ENCODE results near the gene NDUFC1. TPM values are rescaled to one million over a fixed set of nuclear protein-coding genes. Genes with fewer than 3 reads are reported as not detected.

NDUFC1 gene
- 43.6 and 47.2 TPM in 2 replicates for total RNA-seq

GRCh38 chr4:139301821-139302611, at the start of gene NDUFC1:
Gene NDUFC1, minus strand, starts transcription at chr4:139302477. Its CDS starts 6,679 bp downstream, at chr4:139295798.

DNA sequence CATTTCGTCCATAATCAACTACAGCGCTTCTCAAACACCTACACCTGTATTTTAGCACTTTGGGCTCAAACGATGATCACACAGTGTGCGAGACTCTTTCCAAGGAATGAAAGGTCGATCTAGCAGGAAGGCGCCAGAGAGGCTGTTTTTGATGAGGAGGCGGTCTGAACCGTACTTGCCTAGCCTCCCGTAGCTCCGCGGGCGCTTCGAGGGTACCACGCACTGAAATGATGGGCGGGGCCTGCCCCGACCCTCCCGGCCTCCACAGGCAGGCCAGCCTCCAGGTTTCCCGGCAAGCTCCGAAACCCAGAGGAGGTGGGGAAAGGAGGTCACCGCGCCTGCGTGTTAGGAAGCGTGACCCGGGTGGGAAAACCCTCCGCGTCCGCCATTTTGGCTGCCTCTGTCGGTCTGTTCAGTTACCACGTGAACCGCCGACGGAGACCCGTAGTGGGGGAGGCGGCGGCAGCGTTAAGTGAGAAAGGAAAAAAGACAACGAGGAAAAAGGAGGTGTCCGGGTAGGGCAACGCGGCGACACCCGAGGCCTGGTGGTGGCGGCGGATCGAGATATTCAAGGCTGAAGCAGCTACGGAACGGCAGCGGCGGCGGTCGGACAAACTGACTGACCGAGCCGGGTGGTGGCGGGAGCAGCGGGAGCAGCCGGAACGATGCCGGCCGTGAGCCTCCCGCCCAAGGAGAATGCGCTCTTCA, 1.0 kb downstream of the NDUFC1 start, which contains the start of gene NAA15:
Gene NAA15, plus strand, starts transcription at position 393 of the 708 bp plus-strand sequence. Its CDS starts 273 bp downstream, at position 666.

DNA sequence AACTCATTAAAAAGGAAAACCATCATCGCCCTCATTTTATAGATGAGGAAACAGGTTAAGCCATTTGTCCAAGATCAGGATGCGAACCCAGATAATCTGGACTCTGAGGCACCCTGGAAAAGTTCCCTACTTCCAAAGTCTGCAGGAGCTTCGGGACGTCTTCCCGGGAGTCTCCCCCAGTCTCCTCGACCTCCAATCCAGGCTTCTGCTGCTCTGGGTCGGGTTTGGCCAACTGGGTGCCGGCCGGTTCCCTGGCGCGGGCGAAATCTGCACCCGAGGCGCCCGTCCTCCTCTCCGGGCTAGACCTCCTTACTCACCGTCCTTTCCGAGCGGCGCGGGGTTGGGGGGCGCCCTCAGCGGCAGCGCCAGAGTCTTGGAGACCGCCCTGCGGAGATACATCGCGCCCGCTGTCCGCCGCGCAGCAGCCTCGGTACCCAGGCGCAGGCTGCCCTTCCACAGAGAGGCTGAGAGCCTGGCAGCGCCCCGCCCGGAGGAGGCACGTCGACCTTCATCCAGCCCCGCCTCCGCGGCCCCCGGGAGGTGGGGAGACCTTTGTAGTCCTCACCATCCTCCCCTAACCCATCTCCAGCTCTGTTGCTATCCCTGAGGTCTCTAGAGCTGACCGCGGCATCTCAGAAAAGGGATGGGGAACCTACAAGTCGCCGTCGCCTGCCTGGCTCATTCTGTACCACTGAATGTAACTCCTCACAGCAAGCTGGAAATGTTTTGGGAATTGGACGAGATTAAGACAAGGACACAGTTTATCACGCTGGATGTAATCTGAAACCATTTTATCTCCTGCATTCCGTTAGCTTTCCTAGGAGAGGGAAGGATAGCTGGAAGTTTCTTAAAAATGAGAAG, 22.3 kb downstream of the NDUFC1 start, which contains the start of gene MGARP:
Gene MGARP, minus strand, starts transcription at position 466 of the 861 bp plus-strand sequence. Its CDS starts 67 bp downstream, at position 399.

Other genes starting within 250 kb of the NDUFC1 start
- 44.0 and 59.5 TPM in 2 replicates for gene ELF2, start 125.3 kb downstream of the NDUFC1 start, total RNA-seq
- 0.11 TPM in 1 of 2 replicates, not detected in the other for gene MGARP, start 22.3 kb downstream of the NDUFC1 start, total RNA-seq
- gene NAA15, start 972 bp downstream of the NDUFC1 start, total RNA-seq, result 16.9 and 24.7 TPM in 2 replicates
- gene RAB33B, start 151.6 kb upstream of the NDUFC1 start, total RNA-seq, result 12.5 and 13.3 TPM in 2 replicates